RKO (cell line): ENCODE data around the gene CYP11A1.
"Not testable (repeated sequence)": the region's sequence is repeated elsewhere in the genome, so short reads cannot be mapped to it uniquely, and the experiment has no call there.

Experiments used
- DNase-seq: peaks from one replicate; pipeline ENCODE4 v3.0.0-alpha.2; 2016; ENCODE audit warnings: low spot score

Gene CYP11A1

GRCh38 chr15:74374648-74375302, 7.3 kb upstream of the CYP11A1 start:
- no peak for DNase-seq

GRCh38 chr15:74373731-74374647, 6.5 kb upstream of the CYP11A1 start:
- peak; percentile 88 for DNase-seq

GRCh38 chr15:74373056-74373650, 5.7 kb upstream of the CYP11A1 start:
- DNase-seq: no peak

- no peak for DNase-seq
Measured at GRCh38 chr15:74370471-74370870, 3.0 kb upstream of the CYP11A1 start.

- no peak for DNase-seq
Measured at GRCh38 chr15:74369756-74370155, 2.3 kb upstream of the CYP11A1 start.

- DNase-seq: no peak
Measured at GRCh38 chr15:74369084-74369745, 1.8 kb upstream of the CYP11A1 start.

GRCh38 chr15:74368121-74368520, 675 bp upstream of the CYP11A1 start:
- no peak for DNase-seq

GRCh38 chr15:74365598-74366445, 1.6 kb downstream of the CYP11A1 start:
- DNase-seq: no peak

GRCh38 chr15:74364936-74365597, 2.4 kb downstream of the CYP11A1 start:
- DNase-seq: no peak

- DNase-seq: no peak
Measured at GRCh38 chr15:74362482-74362881, 5.0 kb downstream of the CYP11A1 start.

- DNase-seq: not testable (repeated sequence)
Measured at GRCh38 chr15:74360855-74361254, 6.6 kb downstream of the CYP11A1 start.

- not testable (repeated sequence) for DNase-seq
Measured at GRCh38 chr15:74359376-74359775, 8.1 kb downstream of the CYP11A1 start.

GRCh38 chr15:74357514-74357913, 9.9 kb downstream of the CYP11A1 start:
- not testable (repeated sequence) for DNase-seq

- DNase-seq: not testable (repeated sequence)
Measured at GRCh38 chr15:74356050-74356449, 11.4 kb downstream of the CYP11A1 start.

GRCh38 chr15:74353992-74354391, 13.5 kb downstream of the CYP11A1 start:
- DNase-seq: not testable (repeated sequence)

- no peak for DNase-seq
Measured at GRCh38 chr15:74352393-74352910, 15.0 kb downstream of the CYP11A1 start.

- no peak for DNase-seq
Measured at GRCh38 chr15:74351670-74352069, 15.8 kb downstream of the CYP11A1 start.

GRCh38 chr15:74350295-74351275, 16.9 kb downstream of the CYP11A1 start:
- DNase-seq: no peak

GRCh38 chr15:74349241-74349778, 18.1 kb downstream of the CYP11A1 start:
- no peak for DNase-seq
